Measurements from ENCODE around the gene ATP4A. TPM values are rescaled to one million over a fixed set of nuclear protein-coding genes. Genes with fewer than 3 reads are reported as not detected.

The ATP4A gene
- total and polyA plus RNA-seq, 9 of the 15 experiments (the other 6 are each of a cell fraction or from before 2014, with no cell fraction given) = 0.15 TPM; not detected in 8

GRCh38 chr19:35557539-35558399 lies 5.7 kb downstream of the ATP4A start (continued):
- TF ChIP-seq, protein P1, sequence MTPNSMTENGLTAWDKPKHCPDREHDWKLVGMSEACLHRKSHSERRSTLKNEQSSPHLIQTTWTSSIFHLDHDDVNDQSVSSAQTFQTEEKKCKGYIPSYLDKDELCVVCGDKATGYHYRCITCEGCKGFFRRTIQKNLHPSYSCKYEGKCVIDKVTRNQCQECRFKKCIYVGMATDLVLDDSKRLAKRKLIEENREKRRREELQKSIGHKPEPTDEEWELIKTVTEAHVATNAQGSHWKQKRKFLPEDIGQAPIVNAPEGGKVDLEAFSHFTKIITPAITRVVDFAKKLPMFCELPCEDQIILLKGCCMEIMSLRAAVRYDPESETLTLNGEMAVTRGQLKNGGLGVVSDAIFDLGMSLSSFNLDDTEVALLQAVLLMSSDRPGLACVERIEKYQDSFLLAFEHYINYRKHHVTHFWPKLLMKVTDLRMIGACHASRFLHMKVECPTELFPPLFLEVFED (CRISPR knock-in tag; conservative IDR thresholded peaks at IDR 0.05) = no peak
- TF ChIP-seq POLR3A (IDR thresholded peaks at IDR 0.05; ENCODE audit: borderline replicate concordance, extremely low read depth, insufficient read depth, insufficient read length) (no peak), NR2C2 (CRISPR knock-in tag; IDR thresholded peaks at IDR 0.05) (no peak), NR2C2 (tag; IDR thresholded peaks at IDR 0.05) (no peak), EWSR1 (IDR thresholded peaks at IDR 0.05; ENCODE audit: borderline replicate concordance, low read depth, partially characterized antibody) (no peak), ATF6 (CRISPR knock-in tag; IDR thresholded peaks at IDR 0.05) (0 out of 2 replicates have a peak, but pooled peaks have one; percentile 51), ELF4 (CRISPR knock-in tag; IDR thresholded peaks at IDR 0.05) (no peak), TFAP4 (CRISPR knock-in tag; IDR thresholded peaks at IDR 0.05; ENCODE audit: borderline replicate concordance) (peak; percentile 80), CHCHD3 (CRISPR knock-in tag; IDR thresholded peaks at IDR 0.05) (no peak), SP1 (CRISPR knock-in tag; IDR thresholded peaks at IDR 0.05) (peak; percentile 90), ZNF384 (IDR thresholded peaks at IDR 0.05; ENCODE audit: low read depth, low read length) (no peak), TSC22D4 (tag; IDR thresholded peaks at IDR 0.05) (no peak), RBM25 (IDR thresholded peaks at IDR 0.05; ENCODE audit: low read depth, low read length, severe bottlenecking) (no peak), CAMTA2 (CRISPR knock-in tag; conservative IDR thresholded peaks at IDR 0.05) (no peak), SLC30A9 (CRISPR knock-in tag; IDR thresholded peaks at IDR 0.05) (no peak), ZC3H8 (IDR thresholded peaks at IDR 0.05) (no peak), ZBTB33 (CRISPR knock-in tag; IDR thresholded peaks at IDR 0.05) (peak; percentile 75; the same call in 1 of the 2 replicates), ZNF79 (CRISPR knock-in tag; IDR thresholded peaks at IDR 0.05; ENCODE audit: low read depth) (no peak), TRIM28 (IDR thresholded peaks at IDR 0.05) (no peak)
- TF ChIP-seq, protein P2, sequence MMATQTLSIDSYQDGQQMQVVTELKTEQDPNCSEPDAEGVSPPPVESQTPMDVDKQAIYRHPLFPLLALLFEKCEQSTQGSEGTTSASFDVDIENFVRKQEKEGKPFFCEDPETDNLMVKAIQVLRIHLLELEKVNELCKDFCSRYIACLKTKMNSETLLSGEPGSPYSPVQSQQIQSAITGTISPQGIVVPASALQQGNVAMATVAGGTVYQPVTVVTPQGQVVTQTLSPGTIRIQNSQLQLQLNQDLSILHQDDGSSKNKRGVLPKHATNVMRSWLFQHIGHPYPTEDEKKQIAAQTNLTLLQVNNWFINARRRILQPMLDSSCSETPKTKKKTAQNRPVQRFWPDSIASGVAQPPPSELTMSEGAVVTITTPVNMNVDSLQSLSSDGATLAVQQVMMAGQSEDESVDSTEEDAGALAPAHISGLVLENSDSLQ (IDR thresholded peaks at IDR 0.05) = peak; percentile 61

Measured in K562 (cell line).